Ascending aorta (tissue), 2 donors: Measurements from ENCODE around the gene EMSY. TPM values are rescaled to one million over a fixed set of nuclear protein-coding genes. Genes with fewer than 3 reads are reported as not detected.

ENCODE experiments used
- DNase-seq, 2 donors: peaks; one replicate each; pipeline ENCODE4 v3.0.0-alpha.2; 2019; ENCODE audit warnings: low spot score in 2 of 2
- H3K27ac ChIP-seq, 2 donors: fragments of 200-600 bp; sonication (generic); one replicate each; pipeline ENCODE4 v1.5.1; 2016 to 2017; ENCODE audit warnings: mild to moderate bottlenecking in 1 of 2
- H3K27me3 ChIP-seq: fragments of 200-600 bp; sonication (generic); one replicate; pipeline ENCODE4 v1.5.1; 2017
- H3K36me3 ChIP-seq, 2 donors: fragments of 200-600 bp; sonication (generic); one replicate each; pipeline ENCODE4 v1.5.1; 2016
- H3K4me1 ChIP-seq, 2 donors: fragments of 200-600 bp; sonication (generic); one replicate each; pipeline ENCODE4 v1.5.1; 2016 to 2017; ENCODE audit warnings: mild to moderate bottlenecking in 1 of 2
- H3K4me3 ChIP-seq, 2 donors: fragments of 200-600 bp; sonication (generic); one replicate each; pipeline ENCODE4 v1.5.1; 2016 to 2017; ENCODE audit warnings: mild to moderate bottlenecking in 1 of 2
- H3K9me3 ChIP-seq, 2 donors: fragments of 200-600 bp; sonication (generic); one replicate each; pipeline ENCODE4 v1.5.1; 2016
- CTCF ChIP-seq, 3 experiments: fragments of 200-600 bp in 2 of 3; fragments of 450-650 bp in 1 of 3; sonication (generic) in 2 of 3; IDR thresholded peaks; one replicate each; pipeline ENCODE4 v1.5.1; 2016 to 2019; ENCODE audit warnings: antibody characterized with exemption in 3 of 3, mild to moderate bottlenecking in 1 of 3, moderate library complexity in 1 of 3
- intact Hi-C: fragments of 100-400 bp; cut with DNase I; formaldehyde crosslinking; loops from one replicate; pipeline ENCODE4 v1.15.1; 2023
- total RNA-seq: library from RNA; depleted of rRNA; stranded (reverse); fragments of >200 nt; gene quantifications from one replicate; pipeline ENCODE4 v1.1.0, GENCODE V29; 2016

Gene EMSY
- total RNA-seq, 1 donor from 2014 or later = 7.5 TPM

GRCh38 chr11:76599041-76600013 lies 154.5 kb downstream of the EMSY start:
- Histone ChIP-seq H3K36me3 (no peaks in the 10 kb centered on the region), H3K27me3 (no peaks in the 10 kb centered on the region), H3K4me3 (no peak overlapping the region), H3K4me1 (peaks cover 0 to 3% of the 10 kb centered on the region in 2 donors), H3K27ac (no peak overlapping the region), H3K9me3 (no peaks in the 10 kb centered on the region)
- no peak for TF ChIP-seq CTCF (IDR thresholded peaks at IDR 0.05)
- intact Hi-C loops = no loop called here
- DNase-seq = peak in 1 of 2 donors; percentile 64

GRCh38 chr11:76600124-76600655 lies 155.4 kb downstream of the EMSY start:
- H3K4me3 ChIP-seq = no peak overlapping the region
- no peak overlapping the region for H3K27ac ChIP-seq
- intact Hi-C loops = no loop called here
- H3K9me3 ChIP-seq = no peaks in the 10 kb centered on the region
- no peaks in the 10 kb centered on the region for H3K36me3 ChIP-seq
- no peaks in the 10 kb centered on the region for H3K27me3 ChIP-seq
- DNase-seq = peak in 1 of 2 donors; percentile 57
- no peak for TF ChIP-seq CTCF (IDR thresholded peaks at IDR 0.05)
- peaks cover 0 to 12% of the 10 kb centered on the region in 2 donors for H3K4me1 ChIP-seq

GRCh38 chr11:76601272-76601671 lies 156.5 kb downstream of the EMSY start:
- Histone ChIP-seq H3K4me1 (peaks cover 0 to 20% of the 10 kb centered on the region in 2 donors), H3K27ac (no peak overlapping the region), H3K27me3 (no peaks in the 10 kb centered on the region), H3K4me3 (no peak overlapping the region), H3K9me3 (no peaks in the 10 kb centered on the region), H3K36me3 (no peaks in the 10 kb centered on the region)
- DNase-seq = peak in 1 of 2 donors; percentile 62
- no peak for TF ChIP-seq CTCF (IDR thresholded peaks at IDR 0.05)
- intact Hi-C loops = no loop called here

GRCh38 chr11:76601724-76602123 lies 156.9 kb downstream of the EMSY start:
- peak in 1 of 2 donors; percentile 50 for DNase-seq
- Histone ChIP-seq H3K4me3 (no peak overlapping the region), H3K4me1 (peaks cover 0 to 20% of the 10 kb centered on the region in 2 donors), H3K27ac (no peak overlapping the region), H3K27me3 (no peaks in the 10 kb centered on the region), H3K9me3 (no peaks in the 10 kb centered on the region), H3K36me3 (no peaks in the 10 kb centered on the region)
- TF ChIP-seq CTCF (IDR thresholded peaks at IDR 0.05) = no peak
- intact Hi-C loops = no loop called here

GRCh38 chr11:76602431-76602861 lies 157.6 kb downstream of the EMSY start:
- no peaks in the 10 kb centered on the region for H3K36me3 ChIP-seq
- no peaks in the 10 kb centered on the region for H3K9me3 ChIP-seq
- intact Hi-C loops = no loop called here
- peak overlapping the region in 1 of 2 donors; percentile 62 for H3K27ac ChIP-seq
- TF ChIP-seq CTCF (IDR thresholded peaks at IDR 0.05) = no peak
- H3K4me1 ChIP-seq = peaks cover 0 to 20% of the 10 kb centered on the region in 2 donors
- DNase-seq = peak in 1 of 2 donors; percentile 68
- no peak overlapping the region for H3K4me3 ChIP-seq
- no peaks in the 10 kb centered on the region for H3K27me3 ChIP-seq

Other genes starting within 250 kb of the EMSY start
- 11.7 TPM for gene WNT11, start 238.5 kb upstream of the EMSY start, total RNA-seq
- gene THAP12, start 63.9 kb upstream of the EMSY start, total RNA-seq = 12.7 TPM
- gene GVQW3, start 63.7 kb upstream of the EMSY start, total RNA-seq = not detected
- gene LRRC32, start 225.7 kb downstream of the EMSY start, total RNA-seq = 280 TPM